Mesenchymal stem cell (in vitro differentiated cells and primary cell): ENCODE measurements around the gene TMEM117.
A peak's percentile ranks its signal among the peaks of the same experiment; 100 is the strongest.

Experiments
- DNase-seq: peaks from one replicate; pipeline ENCODE4 v3.0.0-alpha.2; 2013
- H2AFZ ChIP-seq: one replicate; pipeline ENCODE4 v1.6.1; 2013; ENCODE audit warnings: low read depth, mild to moderate bottlenecking, control low read depth, inconsistent platforms, low read length, moderate library complexity
- H2AK5ac ChIP-seq: 2 replicates; pipeline ENCODE4 v1.6.1; 2013; ENCODE audit warnings: low read length, moderate library complexity, mild to moderate bottlenecking, inconsistent platforms; ENCODE audit not compliant: severe bottlenecking
- H2BK120ac ChIP-seq: one replicate; pipeline ENCODE4 v1.6.1; 2013; ENCODE audit warnings: low read depth, mild to moderate bottlenecking, inconsistent platforms, low read length, moderate library complexity
- H2BK12ac ChIP-seq, 2 experiments: one replicate each; pipeline ENCODE4 v1.6.1; 2013; ENCODE audit warnings: inconsistent platforms in 2 of 2, low read length in 2 of 2, mild to moderate bottlenecking in 2 of 2, moderate library complexity in 2 of 2, control low read depth in 1 of 2
- H2BK15ac ChIP-seq: one replicate; pipeline ENCODE4 v1.6.1; 2013; ENCODE audit warnings: mild to moderate bottlenecking, low read depth, inconsistent platforms; ENCODE audit not compliant: poor library complexity, severe bottlenecking
- H2BK5ac ChIP-seq: 2 replicates; pipeline ENCODE4 v1.6.1; 2013; ENCODE audit warnings: low read depth, mild to moderate bottlenecking, low read length, control low read depth, inconsistent platforms; ENCODE audit not compliant: poor library complexity, severe bottlenecking
- H3K14ac ChIP-seq, 2 experiments: one replicate each; pipeline ENCODE4 v1.6.1; 2013; ENCODE audit warnings: inconsistent platforms in 2 of 2, low read length in 2 of 2, control low read depth in 1 of 2, mild to moderate bottlenecking in 1 of 2, moderate library complexity in 1 of 2
- H3K18ac ChIP-seq, 2 experiments: one replicate each; pipeline ENCODE4 v1.6.1; 2013; ENCODE audit warnings: inconsistent platforms in 2 of 2, low read length in 2 of 2, control low read depth in 1 of 2, low read depth in 1 of 2, mild to moderate bottlenecking in 1 of 2
- H3K23ac ChIP-seq, 2 experiments: one replicate each; pipeline ENCODE4 v1.6.1; 2013; ENCODE audit warnings: inconsistent platforms in 2 of 2, low read length in 2 of 2, mild to moderate bottlenecking in 2 of 2, moderate library complexity in 2 of 2, control low read depth in 1 of 2
- H3K27ac ChIP-seq: 2 replicates; pipeline ENCODE4 v1.5.1; 2013; ENCODE audit warnings: mild to moderate bottlenecking, moderate library complexity, low read length, control low read depth, inconsistent platforms; ENCODE audit not compliant: poor library complexity, severe bottlenecking
- H3K27me3 ChIP-seq, 2 experiments: 2 replicates each; pipeline versions ENCODE4 v1.6.1 to v1.7.0; 2013; ENCODE audit warnings: low read length in 2 of 2, mild to moderate bottlenecking in 2 of 2, moderate library complexity in 2 of 2, control low read depth in 1 of 2, inconsistent platforms in 1 of 2; ENCODE audit not compliant: control insufficient read depth in 1 of 2, insufficient read depth in 1 of 2
- H3K36me3 ChIP-seq, 2 experiments: 2 replicates each; pipeline versions ENCODE4 v1.6.1 to v1.7.0; 2013; ENCODE audit warnings: low read length in 2 of 2, control low read depth in 1 of 2, inconsistent platforms in 1 of 2, low read depth in 1 of 2, mild to moderate bottlenecking in 1 of 2; ENCODE audit not compliant: insufficient read depth in 2 of 2, control insufficient read depth in 1 of 2
- H3K4ac ChIP-seq, 2 experiments: one replicate each; pipeline ENCODE4 v1.6.1; 2013; ENCODE audit warnings: inconsistent platforms in 2 of 2, low read length in 2 of 2, mild to moderate bottlenecking in 2 of 2, moderate library complexity in 2 of 2, control low read depth in 1 of 2, low read depth in 1 of 2
- H3K4me1 ChIP-seq: 2 replicates; pipeline ENCODE4 v1.6.1; 2013; ENCODE audit warnings: low read depth, low read length, control low read depth; ENCODE audit not compliant: control insufficient read depth, insufficient read depth
- H3K4me2 ChIP-seq: 2 replicates; pipeline ENCODE4 v1.6.1; 2013; ENCODE audit warnings: low read length, mild to moderate bottlenecking, inconsistent platforms; ENCODE audit not compliant: poor library complexity, severe bottlenecking
- H3K4me3 ChIP-seq, 2 experiments: 2 replicates each; pipeline versions ENCODE4 v1.5.1 to v1.7.0; 2013; ENCODE audit warnings: low read length in 2 of 2, mild to moderate bottlenecking in 2 of 2, control low read depth in 1 of 2, low read depth in 1 of 2; ENCODE audit not compliant: insufficient read depth in 1 of 2
- H3K79me1 ChIP-seq: replicated peaks from 2 replicates; pipeline ENCODE4 v1.6.1; 2013; ENCODE audit warnings: mild to moderate bottlenecking, control low read depth, low read length, inconsistent platforms; ENCODE audit not compliant: poor library complexity, severe bottlenecking
- H3K9ac ChIP-seq: 2 replicates; pipeline ENCODE4 v1.7.0; 2013; ENCODE audit warnings: mild to moderate bottlenecking, low read length, moderate library complexity
- H3K9me3 ChIP-seq: 2 replicates; pipeline ENCODE4 v1.7.0; 2013; ENCODE audit warnings: mild to moderate bottlenecking, low read length; ENCODE audit not compliant: control insufficient read depth
- H4K8ac ChIP-seq: one replicate; pipeline ENCODE4 v1.6.1; 2013; ENCODE audit warnings: inconsistent platforms, mild to moderate bottlenecking, low read length, moderate library complexity
- H4K91ac ChIP-seq: one replicate; pipeline ENCODE4 v1.6.1; 2013; ENCODE audit warnings: mild to moderate bottlenecking, low read length, inconsistent platforms
- WGBS: methylation state at CpG from one replicate; pipeline ENCODE4 v1.1.7; 2013; ENCODE audit warnings: mixed read lengths; 5-methylcytosine and 5-hydroxymethylcytosine counted together

Gene TMEM117

GRCh38 chr12:44260581-44260980 lies 424.7 kb downstream of the TMEM117 start:
- Histone ChIP-seq H2AK5ac (no peak overlapping the region), H3K14ac (no peak overlapping the region), H3K4me2 (no peak overlapping the region), H3K4me3 (no peak overlapping the region), H2BK12ac (no peak overlapping the region), H2BK5ac (no peak overlapping the region), H3K27me3 (no peaks in the 10 kb centered on the region), H2AFZ (no peak overlapping the region), H3K4ac (no peak overlapping the region), H3K18ac (no peak overlapping the region), H2BK120ac (no peak overlapping the region), H4K8ac (no peak overlapping the region), H3K9ac (no peak overlapping the region), H3K36me3 (no peaks in the 10 kb centered on the region), H3K27ac (no peak overlapping the region), H3K23ac (no peak overlapping the region), H2BK15ac (no peak overlapping the region), H3K9me3 (no peaks in the 10 kb centered on the region), H3K79me1 (no peaks in the 10 kb centered on the region), H3K4me1 (no peaks in the 10 kb centered on the region), H4K91ac (no peak overlapping the region)
- no peak for DNase-seq
- no CpG with 5 or more reads among the region's 1 CpG for WGBS

- H3K4me2 ChIP-seq, result no peak overlapping the region
- H3K4ac ChIP-seq, result no peak overlapping the region
- no peak overlapping the region for H2BK5ac ChIP-seq
- H3K9me3 ChIP-seq, result peaks cover 3% of the 10 kb centered on the region
- H3K18ac ChIP-seq, result no peak overlapping the region
- H2BK120ac ChIP-seq, result no peak overlapping the region
- no peak overlapping the region for H4K91ac ChIP-seq
- 17% methylated on average over 3 of the region's 3 CpGs for WGBS
- no peak overlapping the region for H2AK5ac ChIP-seq
- H3K27me3 ChIP-seq, result no peaks in the 10 kb centered on the region
- H3K36me3 ChIP-seq, result no peaks in the 10 kb centered on the region
- H2BK15ac ChIP-seq, result no peak overlapping the region
- H3K23ac ChIP-seq, result no peak overlapping the region
- H2AFZ ChIP-seq, result no peak overlapping the region
- no peak overlapping the region for H3K14ac ChIP-seq
- H3K27ac ChIP-seq, result no peak overlapping the region
- H3K4me1 ChIP-seq, result no peaks in the 10 kb centered on the region
- H4K8ac ChIP-seq, result no peak overlapping the region
- no peaks in the 10 kb centered on the region for H3K79me1 ChIP-seq
- no peak overlapping the region for H2BK12ac ChIP-seq
- peak; percentile 34 for DNase-seq
- no peak overlapping the region for H3K9ac ChIP-seq
- H3K4me3 ChIP-seq, result no peak overlapping the region
These were observed 449.6 kb downstream of the TMEM117 start for GRCh38 chr12:44285321-44285960.

GRCh38 chr12:44286336-44286735 lies 450.5 kb downstream of the TMEM117 start:
- H2BK12ac ChIP-seq, result no peak overlapping the region
- H4K8ac ChIP-seq, result no peak overlapping the region
- H3K36me3 ChIP-seq, result no peaks in the 10 kb centered on the region
- no peak overlapping the region for H3K14ac ChIP-seq
- no peak overlapping the region for H3K4me3 ChIP-seq
- no peak overlapping the region for H2BK15ac ChIP-seq
- H3K27ac ChIP-seq, result no peak overlapping the region
- no CpG with 5 or more reads among the region's 2 CpGs for WGBS
- DNase-seq, result peak; percentile 36
- peaks cover 7% of the 10 kb centered on the region for H3K9me3 ChIP-seq
- H3K4me1 ChIP-seq, result no peaks in the 10 kb centered on the region
- no peak overlapping the region for H2AK5ac ChIP-seq
- H3K18ac ChIP-seq, result no peak overlapping the region
- H3K4ac ChIP-seq, result no peak overlapping the region
- H3K27me3 ChIP-seq, result no peaks in the 10 kb centered on the region
- H3K23ac ChIP-seq, result no peak overlapping the region
- H2BK120ac ChIP-seq, result no peak overlapping the region
- H3K79me1 ChIP-seq, result no peaks in the 10 kb centered on the region
- H3K4me2 ChIP-seq, result no peak overlapping the region
- no peak overlapping the region for H2BK5ac ChIP-seq
- H3K9ac ChIP-seq, result no peak overlapping the region
- H2AFZ ChIP-seq, result no peak overlapping the region
- H4K91ac ChIP-seq, result no peak overlapping the region

- Histone ChIP-seq H4K8ac (no peak overlapping the region), H2BK12ac (no peak overlapping the region), H3K79me1 (no peaks in the 10 kb centered on the region), H3K9ac (no peak overlapping the region), H3K23ac (no peak overlapping the region), H2BK15ac (no peak overlapping the region), H3K18ac (no peak overlapping the region), H3K9me3 (peaks cover 7% of the 10 kb centered on the region), H2BK5ac (no peak overlapping the region), H3K14ac (no peak overlapping the region), H3K27me3 (no peaks in the 10 kb centered on the region), H3K27ac (no peak overlapping the region), H2BK120ac (no peak overlapping the region), H2AFZ (no peak overlapping the region), H2AK5ac (no peak overlapping the region), H3K4me3 (no peak overlapping the region), H4K91ac (no peak overlapping the region), H3K4ac (peak overlapping the region in 1 of 2 experiments; percentile 69), H3K4me2 (no peak overlapping the region), H3K36me3 (no peaks in the 10 kb centered on the region), H3K4me1 (no peaks in the 10 kb centered on the region)
- 63% methylated on average over 1 of the region's 2 CpGs for WGBS
- no peak for DNase-seq
These were observed 451.1 kb downstream of the TMEM117 start for GRCh38 chr12:44286821-44287505.
